ENCODE measurements around the gene PALLD. TPM values are rescaled to one million over a fixed set of nuclear protein-coding genes. Genes with fewer than 3 reads are reported as not detected.

PALLD gene
- total RNA-seq, 1 donor from 2014 or later, result 85.7 TPM

- Mint-ChIP-seq H3K9me3 (peaks cover 3% of the 10 kb centered on the region), H3K27ac (no peak overlapping the region), H3K4me1 (peaks cover 35% of the 10 kb centered on the region), H3K4me3 (no peak overlapping the region), H3K27me3 (ENCODE audit: insufficient read depth, low read depth) (peaks cover 4% of the 10 kb centered on the region), H3K36me3 (peaks cover 11% of the 10 kb centered on the region)
- Histone ChIP-seq H3K27me3 (no peaks in the 10 kb centered on the region), H2AFZ (replicated peaks) (no peak overlapping the region), H3K4me1 (peaks cover 34% of the 10 kb centered on the region), H3K9ac (no peak overlapping the region), H3K9me3 (ENCODE audit: low read depth) (no peaks in the 10 kb centered on the region), H3K36me3 (no peaks in the 10 kb centered on the region), H3K4me2 (no peak overlapping the region), H3F3A (ENCODE audit: low read depth) (no peaks in the 10 kb centered on the region), H3K79me2 (ENCODE audit: low read depth) (peaks cover 58% of the 10 kb centered on the region), H3K4me3 (no peak overlapping the region), H3K27ac (no peak overlapping the region), H4K20me1 (ENCODE audit: low read depth) (peaks cover 7% of the 10 kb centered on the region)
- no peak for TF ChIP-seq EZH2 (IDR thresholded peaks at IDR 0.05)
- TF ChIP-seq CTCF (IDR thresholded peaks at IDR 0.05), result no peak
- no peak for TF ChIP-seq EZH2phosphoT487 (IDR thresholded peaks at IDR 0.05)
- no peak for DNase-seq (ENCODE audit: low spot score)
Observed at GRCh38 chr4:168655182-168655581, 158.3 kb downstream of the PALLD start.

- H3K4me1 Mint-ChIP-seq, result peaks cover 33% of the 10 kb centered on the region
Observed at GRCh38 chr4:168656055-168656660, 159.3 kb downstream of the PALLD start.

GRCh38 chr4:168656946-168657473 is 160.2 kb downstream of the PALLD start:
- no peak overlapping the region for H3K27ac ChIP-seq
- Mint-ChIP-seq H3K36me3 (peaks cover 4% of the 10 kb centered on the region), H3K4me3 (no peak overlapping the region), H3K27ac (no peak overlapping the region), H3K9me3 (peaks cover 3% of the 10 kb centered on the region), H3K27me3 (ENCODE audit: insufficient read depth, low read depth) (peaks cover 4% of the 10 kb centered on the region), H3K4me1 (peaks cover 31% of the 10 kb centered on the region)
- no peak for TF ChIP-seq CTCF (IDR thresholded peaks at IDR 0.05)
- TF ChIP-seq EZH2phosphoT487 (IDR thresholded peaks at IDR 0.05), result no peak
- TF ChIP-seq EZH2 (IDR thresholded peaks at IDR 0.05), result no peak
- no peak overlapping the region for H2AFZ ChIP-seq (replicated peaks)
- no peak for DNase-seq (ENCODE audit: low spot score)
- no peak overlapping the region for H3K4me3 ChIP-seq
- H3K9me3 ChIP-seq (ENCODE audit: low read depth), result no peaks in the 10 kb centered on the region
- H3F3A ChIP-seq (ENCODE audit: low read depth), result no peaks in the 10 kb centered on the region
- no peaks in the 10 kb centered on the region for H3K27me3 ChIP-seq
- H3K36me3 ChIP-seq, result no peaks in the 10 kb centered on the region
- H3K9ac ChIP-seq, result no peak overlapping the region
- H3K79me2 ChIP-seq (ENCODE audit: low read depth), result peaks cover 52% of the 10 kb centered on the region
- no peak overlapping the region for H3K4me2 ChIP-seq
- H4K20me1 ChIP-seq (ENCODE audit: low read depth), result peaks cover 11% of the 10 kb centered on the region
- H3K4me1 ChIP-seq, result peaks cover 25% of the 10 kb centered on the region

More at GRCh38 chr4:168656055-168656660, 159.3 kb downstream of the PALLD start:
- no peak for TF ChIP-seq CTCF (IDR thresholded peaks at IDR 0.05)
- Histone ChIP-seq H3K9me3 (ENCODE audit: low read depth) (no peaks in the 10 kb centered on the region), H3K9ac (no peak overlapping the region), H3F3A (ENCODE audit: low read depth) (no peaks in the 10 kb centered on the region), H3K79me2 (ENCODE audit: low read depth) (peaks cover 51% of the 10 kb centered on the region), H3K27ac (no peak overlapping the region), H3K4me2 (no peak overlapping the region), H3K27me3 (no peaks in the 10 kb centered on the region), H2AFZ (replicated peaks) (no peak overlapping the region), H4K20me1 (ENCODE audit: low read depth) (peaks cover 11% of the 10 kb centered on the region), H3K4me3 (no peak overlapping the region), H3K4me1 (peaks cover 32% of the 10 kb centered on the region), H3K36me3 (no peaks in the 10 kb centered on the region)
- Mint-ChIP-seq H3K9me3 (peaks cover 3% of the 10 kb centered on the region), H3K27me3 (ENCODE audit: insufficient read depth, low read depth) (peaks cover 4% of the 10 kb centered on the region), H3K4me3 (no peak overlapping the region), H3K36me3 (peaks cover 4% of the 10 kb centered on the region), H3K27ac (no peak overlapping the region)
- no peak for DNase-seq (ENCODE audit: low spot score)
